Progenitor cell of endocrine pancreas (in vitro differentiated cells): ENCODE results near the gene CBLB. TPM values are rescaled to one million over a fixed set of nuclear protein-coding genes. Genes with fewer than 3 reads are reported as not detected.

Experiments used
- DNase-seq: peaks from one replicate; pipeline ENCODE4 v3.0.0; 2021; ENCODE audit warnings: low spot score; ENCODE audit not compliant: unreplicated experiment
- H3K27ac Mint-ChIP-seq: 2 replicates; pipeline ENCODE4 v1.8.0; 2021; ENCODE audit warnings: mild to moderate bottlenecking, moderate library complexity, mixed read lengths
- H3K27me3 Mint-ChIP-seq: 2 replicates; pipeline ENCODE4 v1.8.0; 2021; ENCODE audit warnings: mixed read lengths
- H3K36me3 Mint-ChIP-seq: 2 replicates; pipeline ENCODE4 v1.8.0; 2022; ENCODE audit warnings: mixed read lengths; ENCODE audit not compliant: insufficient read depth
- H3K4me1 Mint-ChIP-seq: 2 replicates; pipeline ENCODE4 v1.8.0; 2021; ENCODE audit warnings: low read depth, mixed read lengths
- H3K4me3 Mint-ChIP-seq: 2 replicates; pipeline ENCODE4 v1.8.0; 2021; ENCODE audit warnings: low read depth, mild to moderate bottlenecking, moderate library complexity, mixed read lengths
- H3K9me3 Mint-ChIP-seq: 2 replicates; pipeline ENCODE4 v1.8.0; 2021; ENCODE audit warnings: low read depth, mixed read lengths
- total RNA-seq: library from RNA; stranded (reverse); gene quantifications from 2 replicates; pipeline ENCODE4 v1.2.1, GENCODE V29; 2021
- TF ChIP-seq, protein P1 (sequence below): fragments of 200-600 bp; sonication (generic); IDR thresholded peaks from one replicate; pipeline ENCODE4 v1.5.0; 2021; ENCODE audit warnings: antibody characterized with exemption, mild to moderate bottlenecking; ENCODE audit not compliant: unreplicated experiment

The CBLB gene
- total RNA-seq, 1 donor from 2014 or later = 64.1 TPM

DNA sequence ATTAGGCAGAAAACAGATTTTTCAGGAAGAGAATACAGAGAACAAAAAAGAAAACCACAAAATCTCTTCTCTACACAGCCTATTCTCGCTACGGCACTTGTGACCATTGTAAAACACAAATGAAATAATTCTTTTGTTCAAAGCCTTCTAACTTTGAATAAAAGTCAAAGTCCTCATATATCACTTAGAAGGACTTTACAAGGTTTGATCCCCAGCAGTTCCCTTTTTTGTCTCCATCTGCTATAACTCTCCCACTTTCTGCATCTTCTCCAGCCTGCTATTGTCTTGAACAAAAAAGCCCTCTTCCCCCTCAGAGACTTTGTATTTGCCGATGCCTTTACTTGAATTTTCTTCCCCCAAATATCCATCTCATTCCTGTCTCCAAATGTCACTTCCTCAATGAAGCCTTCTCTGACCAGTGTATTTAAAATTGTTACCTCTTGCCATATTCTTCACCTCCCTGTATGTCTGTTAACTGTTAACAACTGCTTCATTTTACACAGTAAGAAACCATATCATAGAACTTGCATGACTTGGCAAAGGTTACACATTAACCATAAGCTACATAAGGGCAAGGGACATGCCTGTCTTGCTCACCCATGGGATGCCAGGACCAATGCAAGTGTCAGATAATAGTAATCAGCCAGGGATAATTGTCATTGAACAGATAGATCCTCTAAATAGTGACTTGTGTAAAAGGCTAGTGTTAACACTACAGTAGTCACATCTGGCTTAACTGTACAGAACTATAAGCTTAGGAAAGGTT, 122.4 kb downstream of the CBLB start:
- no peak overlapping the region for H3K4me3 Mint-ChIP-seq
- H3K27me3 Mint-ChIP-seq = no peaks in the 10 kb centered on the region
- H3K36me3 Mint-ChIP-seq = peaks cover 19% of the 10 kb centered on the region
- TF ChIP-seq, protein P1, sequence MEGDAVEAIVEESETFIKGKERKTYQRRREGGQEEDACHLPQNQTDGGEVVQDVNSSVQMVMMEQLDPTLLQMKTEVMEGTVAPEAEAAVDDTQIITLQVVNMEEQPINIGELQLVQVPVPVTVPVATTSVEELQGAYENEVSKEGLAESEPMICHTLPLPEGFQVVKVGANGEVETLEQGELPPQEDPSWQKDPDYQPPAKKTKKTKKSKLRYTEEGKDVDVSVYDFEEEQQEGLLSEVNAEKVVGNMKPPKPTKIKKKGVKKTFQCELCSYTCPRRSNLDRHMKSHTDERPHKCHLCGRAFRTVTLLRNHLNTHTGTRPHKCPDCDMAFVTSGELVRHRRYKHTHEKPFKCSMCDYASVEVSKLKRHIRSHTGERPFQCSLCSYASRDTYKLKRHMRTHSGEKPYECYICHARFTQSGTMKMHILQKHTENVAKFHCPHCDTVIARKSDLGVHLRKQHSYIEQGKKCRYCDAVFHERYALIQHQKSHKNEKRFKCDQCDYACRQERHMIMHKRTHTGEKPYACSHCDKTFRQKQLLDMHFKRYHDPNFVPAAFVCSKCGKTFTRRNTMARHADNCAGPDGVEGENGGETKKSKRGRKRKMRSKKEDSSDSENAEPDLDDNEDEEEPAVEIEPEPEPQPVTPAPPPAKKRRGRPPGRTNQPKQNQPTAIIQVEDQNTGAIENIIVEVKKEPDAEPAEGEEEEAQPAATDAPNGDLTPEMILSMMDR = no peak
- DNase-seq = no peak
- H3K9me3 Mint-ChIP-seq = peaks cover 5% of the 10 kb centered on the region
- H3K4me1 Mint-ChIP-seq = peaks cover 13% of the 10 kb centered on the region
- H3K27ac Mint-ChIP-seq = no peak overlapping the region

DNA sequence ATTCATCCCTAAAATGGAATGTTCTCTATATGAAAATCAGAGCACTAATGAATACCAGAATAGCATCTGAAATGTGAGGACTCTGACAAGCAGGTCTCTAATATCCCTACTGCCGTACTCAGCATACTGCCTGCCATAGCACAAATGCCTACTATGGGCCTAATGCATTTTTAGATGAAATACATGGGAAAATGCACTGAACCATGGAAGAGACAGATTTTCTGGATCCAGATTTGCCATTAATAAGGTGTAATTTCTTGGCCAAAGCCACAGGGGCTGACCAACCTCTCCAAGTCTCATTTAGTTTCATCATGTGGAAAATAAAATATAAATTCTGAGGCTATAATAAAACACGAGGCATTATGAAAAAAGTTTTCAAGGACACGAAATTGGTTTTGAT, 123.8 kb downstream of the CBLB start:
- Mint-ChIP-seq H3K9me3 (peaks cover 5% of the 10 kb centered on the region), H3K4me1 (peaks cover 12% of the 10 kb centered on the region), H3K4me3 (no peak overlapping the region), H3K27ac (no peak overlapping the region), H3K36me3 (peaks cover 21% of the 10 kb centered on the region), H3K27me3 (no peaks in the 10 kb centered on the region)
- DNase-seq = no peak
- TF ChIP-seq, protein P1 = no peak

DNA sequence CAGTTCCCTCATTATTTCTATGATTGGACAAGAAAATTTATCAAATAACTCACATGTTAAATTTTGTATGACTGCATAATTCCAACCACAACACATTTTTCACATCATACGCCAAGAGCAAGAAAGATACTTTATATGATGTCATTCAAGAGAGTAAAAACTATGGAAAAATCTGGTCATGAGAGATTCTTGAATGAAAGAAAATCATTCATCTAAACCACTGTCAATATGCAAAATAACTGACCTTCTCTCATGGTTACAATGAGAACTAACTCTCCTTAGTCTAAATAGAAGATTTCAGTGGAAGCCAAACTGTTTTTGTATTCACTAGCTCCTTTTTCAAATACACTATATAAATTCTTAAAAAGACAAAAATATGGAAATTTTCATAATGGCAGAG, 124.6 kb downstream of the CBLB start:
- TF ChIP-seq, protein P1 = no peak
- peaks cover 12% of the 10 kb centered on the region for H3K4me1 Mint-ChIP-seq
- no peak for DNase-seq
- peaks cover 26% of the 10 kb centered on the region for H3K36me3 Mint-ChIP-seq
- no peaks in the 10 kb centered on the region for H3K27me3 Mint-ChIP-seq
- H3K9me3 Mint-ChIP-seq = peaks cover 5% of the 10 kb centered on the region
- no peak overlapping the region for H3K4me3 Mint-ChIP-seq
- H3K27ac Mint-ChIP-seq = no peak overlapping the region

DNA sequence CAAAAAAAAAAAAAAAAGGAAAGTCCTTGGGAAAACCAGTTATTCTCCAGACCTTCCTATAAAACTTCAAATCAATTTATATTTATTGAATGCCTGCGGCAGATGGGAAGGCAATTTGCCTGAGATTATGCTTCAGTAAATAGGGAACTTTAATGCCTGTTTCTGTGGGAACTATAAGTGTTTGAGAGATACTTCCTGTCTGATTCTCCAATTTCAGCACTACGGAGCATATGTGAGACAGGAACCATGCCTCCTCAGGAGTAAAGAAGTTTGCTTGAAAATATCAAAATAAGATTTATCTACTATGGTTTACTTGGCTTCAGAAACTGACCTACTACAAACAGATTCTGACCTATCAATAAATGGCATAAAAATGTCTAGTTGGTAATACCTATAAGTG, 135.5 kb downstream of the CBLB start:
- no peak overlapping the region for H3K27ac Mint-ChIP-seq
- no peaks in the 10 kb centered on the region for H3K27me3 Mint-ChIP-seq
- no peak for DNase-seq
- H3K4me1 Mint-ChIP-seq = peaks cover 3% of the 10 kb centered on the region
- TF ChIP-seq, protein P1 = no peak
- no peaks in the 10 kb centered on the region for H3K9me3 Mint-ChIP-seq
- peaks cover 15% of the 10 kb centered on the region for H3K36me3 Mint-ChIP-seq
- H3K4me3 Mint-ChIP-seq = no peak overlapping the region

DNA sequence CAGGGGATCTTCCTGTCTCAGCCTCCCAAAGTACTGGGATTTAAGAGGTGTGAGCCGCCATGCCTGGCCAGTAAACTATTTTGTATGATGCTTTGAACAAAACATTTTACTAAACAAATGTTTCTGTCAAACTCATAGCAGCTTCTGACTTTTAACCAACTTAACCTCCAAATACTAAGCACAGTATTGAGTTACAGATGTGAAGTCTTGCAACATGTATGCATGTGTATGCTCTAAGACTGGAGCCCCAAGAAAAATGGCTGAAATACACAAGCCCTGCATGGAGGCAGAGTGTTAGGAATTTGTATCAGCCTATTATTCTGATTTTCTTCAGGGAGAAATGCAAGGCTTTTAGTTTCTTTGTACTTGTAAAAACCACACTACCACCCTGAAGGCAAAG, 137.1 kb downstream of the CBLB start:
- TF ChIP-seq, protein P1 = no peak
- H3K27me3 Mint-ChIP-seq = no peaks in the 10 kb centered on the region
- peaks cover 13% of the 10 kb centered on the region for H3K9me3 Mint-ChIP-seq
- H3K4me3 Mint-ChIP-seq = no peak overlapping the region
- no peak overlapping the region for H3K27ac Mint-ChIP-seq
- peaks cover 32% of the 10 kb centered on the region for H3K36me3 Mint-ChIP-seq
- no peak for DNase-seq
- H3K4me1 Mint-ChIP-seq = peaks cover 3% of the 10 kb centered on the region
